ENCODE results near the gene MAMLD1.
"Not testable (repeated sequence)": the region's sequence is repeated elsewhere in the genome, so short reads cannot be mapped to it uniquely, and the experiment has no call there.

Gene MAMLD1, protein sequence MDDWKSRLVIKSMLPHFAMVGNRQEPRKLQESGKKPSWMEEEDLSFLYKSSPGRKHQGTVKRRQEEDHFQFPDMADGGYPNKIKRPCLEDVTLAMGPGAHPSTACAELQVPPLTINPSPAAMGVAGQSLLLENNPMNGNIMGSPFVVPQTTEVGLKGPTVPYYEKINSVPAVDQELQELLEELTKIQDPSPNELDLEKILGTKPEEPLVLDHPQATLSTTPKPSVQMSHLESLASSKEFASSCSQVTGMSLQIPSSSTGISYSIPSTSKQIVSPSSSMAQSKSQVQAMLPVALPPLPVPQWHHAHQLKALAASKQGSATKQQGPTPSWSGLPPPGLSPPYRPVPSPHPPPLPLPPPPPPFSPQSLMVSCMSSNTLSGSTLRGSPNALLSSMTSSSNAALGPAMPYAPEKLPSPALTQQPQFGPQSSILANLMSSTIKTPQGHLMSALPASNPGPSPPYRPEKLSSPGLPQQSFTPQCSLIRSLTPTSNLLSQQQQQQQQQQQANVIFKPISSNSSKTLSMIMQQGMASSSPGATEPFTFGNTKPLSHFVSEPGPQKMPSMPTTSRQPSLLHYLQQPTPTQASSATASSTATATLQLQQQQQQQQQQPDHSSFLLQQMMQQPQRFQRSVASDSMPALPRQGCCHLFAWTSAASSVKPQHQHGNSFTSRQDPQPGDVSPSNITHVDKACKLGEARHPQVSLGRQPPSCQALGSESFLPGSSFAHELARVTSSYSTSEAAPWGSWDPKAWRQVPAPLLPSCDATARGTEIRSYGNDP

DNA sequence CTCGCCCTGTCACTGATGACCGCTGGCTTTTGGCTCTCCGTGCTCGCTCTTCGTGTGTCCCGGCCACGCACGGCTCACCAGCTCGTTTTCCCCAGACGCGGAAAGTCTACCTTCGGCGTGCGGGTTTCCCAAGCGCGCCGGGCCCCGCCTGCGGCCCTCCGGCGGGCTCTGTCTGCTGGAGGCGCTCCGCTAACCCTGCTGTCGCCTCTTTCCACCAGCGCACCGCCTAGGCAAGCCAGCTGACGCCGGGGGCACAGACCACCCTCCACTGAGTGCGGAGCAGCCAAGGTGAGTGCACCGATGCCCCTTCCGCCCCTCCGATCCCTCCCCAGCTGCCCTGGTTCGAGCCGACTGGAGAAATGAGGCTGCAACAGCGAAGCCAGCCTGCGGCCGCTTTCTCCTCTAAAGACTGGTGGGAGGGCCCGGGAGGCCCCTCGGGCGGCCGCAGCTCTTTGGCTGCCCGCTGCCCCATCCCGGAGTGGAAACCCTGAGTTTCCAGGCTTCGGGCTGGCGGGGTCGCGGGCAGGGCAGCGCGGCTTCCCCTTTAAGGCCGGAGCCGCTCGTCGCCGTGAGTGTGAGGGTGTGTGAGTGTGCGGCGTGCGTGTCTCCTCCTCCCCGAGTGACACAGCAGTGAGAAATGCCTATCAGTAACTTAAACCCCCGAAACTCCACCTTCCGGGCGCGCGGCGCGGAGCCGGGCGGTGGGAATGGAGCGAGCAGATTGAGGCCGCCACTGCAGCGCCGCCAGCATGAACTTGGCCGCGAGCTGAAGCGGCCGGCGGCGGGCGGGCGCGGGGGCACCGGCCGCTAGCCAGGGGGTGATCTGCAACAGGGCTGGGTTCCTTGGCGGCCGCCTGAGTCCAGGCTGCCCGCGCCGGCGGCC is at the start of gene MAMLD1:
TSS of gene MAMLD1 (plus strand) at position 719 of the 883 bp plus-strand sequence. CDS start 82,200 bp downstream, outside the sequence.
- DNase-seq, result no peak

DNA sequence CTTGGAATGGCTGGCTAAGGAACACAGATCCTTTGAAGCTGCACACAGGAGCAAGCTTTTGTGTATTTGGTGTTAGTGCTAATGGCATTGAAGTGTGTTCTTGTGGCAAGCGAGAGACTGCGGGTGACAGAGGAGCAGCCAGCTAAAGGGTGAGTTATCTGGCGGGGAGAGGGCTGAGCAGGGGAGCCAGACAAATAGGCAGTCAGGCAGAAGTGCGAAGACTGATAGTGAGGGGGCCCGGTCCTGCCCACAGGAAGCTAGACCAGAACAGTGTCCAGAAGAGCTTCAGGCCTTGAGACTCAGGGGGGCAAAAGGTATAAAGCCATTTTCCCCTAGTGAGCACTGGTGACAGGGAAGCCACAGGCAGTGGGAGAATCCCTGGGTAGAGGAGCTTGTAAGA is 49.6 kb upstream of the MAMLD1 start:
- DNase-seq, result no peak

GRCh38 chrX:150314186-150314585 is 48.9 kb upstream of the MAMLD1 start:
- DNase-seq, result no peak

GRCh38 chrX:150316564-150316963 is 46.6 kb upstream of the MAMLD1 start:
- no peak for DNase-seq

DNA sequence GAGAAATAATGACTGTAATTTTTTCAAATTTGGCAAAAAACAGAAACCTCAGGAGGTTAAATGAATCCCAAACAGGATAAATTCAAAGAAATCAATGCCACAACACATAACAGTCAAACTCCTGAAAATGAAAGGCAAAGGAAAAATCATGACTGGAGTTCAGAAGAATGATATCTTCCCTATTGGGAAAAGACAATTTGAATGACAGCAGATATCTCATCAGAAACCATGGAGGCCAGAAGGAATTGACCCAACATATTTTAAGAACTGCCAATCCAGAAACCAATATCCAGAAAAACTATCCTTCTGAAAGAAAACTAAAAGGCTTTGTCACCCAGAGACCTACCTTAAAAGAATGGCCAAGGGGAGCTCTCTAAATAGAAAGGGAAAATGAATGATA is 40.1 kb upstream of the MAMLD1 start:
- no peak for DNase-seq

DNA sequence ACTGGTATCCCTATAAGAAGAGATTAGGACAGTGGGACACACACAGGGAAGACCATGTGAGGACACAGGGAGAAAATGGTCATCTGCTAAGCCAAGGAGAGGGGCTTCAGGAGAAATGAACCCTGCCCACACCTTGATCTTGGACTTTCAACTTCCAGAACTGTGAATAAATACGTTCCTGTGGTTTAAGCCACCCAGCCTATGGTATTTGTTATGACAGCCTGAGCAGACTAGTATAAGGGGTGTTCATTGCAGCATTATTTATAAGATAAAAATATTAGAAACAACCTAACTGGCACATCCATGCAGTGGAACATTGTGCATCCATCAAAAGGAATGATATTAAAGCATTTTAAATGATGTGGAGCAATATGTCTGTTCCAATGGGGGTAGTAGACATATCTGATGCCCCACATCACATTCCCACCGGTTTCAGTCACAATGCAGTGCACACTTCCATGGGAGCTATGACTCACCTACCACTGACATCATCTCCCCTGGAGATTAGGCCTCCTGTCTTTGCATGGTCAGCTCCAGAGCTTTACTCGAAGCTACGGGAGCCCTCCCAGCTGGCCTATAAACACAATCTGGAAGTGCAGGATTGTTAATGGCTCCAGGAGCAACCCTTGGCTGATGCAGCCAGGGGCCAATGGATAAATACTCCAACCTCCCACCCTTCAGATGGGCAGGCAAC is 38.9 kb upstream of the MAMLD1 start:
- no peak for DNase-seq

DNA sequence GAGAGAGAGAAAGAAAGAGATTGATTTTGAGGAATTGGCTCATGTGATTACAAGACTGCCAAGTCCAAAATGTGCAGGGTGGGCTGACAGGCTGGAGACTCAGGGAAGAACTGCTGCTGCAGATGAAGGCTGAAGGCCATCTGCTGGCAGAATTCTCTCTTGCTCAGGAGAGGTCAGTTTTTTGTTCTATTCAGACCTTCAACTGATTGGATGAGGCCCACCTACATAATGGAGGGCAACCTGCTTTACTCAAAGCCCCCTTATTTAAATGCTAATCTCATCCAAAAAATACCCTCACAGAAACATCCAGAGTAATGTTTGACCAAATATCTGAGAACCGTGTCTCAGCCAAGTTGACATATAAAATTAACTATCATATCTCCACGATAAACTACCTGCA is 38.2 kb upstream of the MAMLD1 start:
- DNase-seq, result no peak

- DNase-seq, result no peak
Measured at GRCh38 chrX:150326541-150327247, 36.4 kb upstream of the MAMLD1 start.

DNA sequence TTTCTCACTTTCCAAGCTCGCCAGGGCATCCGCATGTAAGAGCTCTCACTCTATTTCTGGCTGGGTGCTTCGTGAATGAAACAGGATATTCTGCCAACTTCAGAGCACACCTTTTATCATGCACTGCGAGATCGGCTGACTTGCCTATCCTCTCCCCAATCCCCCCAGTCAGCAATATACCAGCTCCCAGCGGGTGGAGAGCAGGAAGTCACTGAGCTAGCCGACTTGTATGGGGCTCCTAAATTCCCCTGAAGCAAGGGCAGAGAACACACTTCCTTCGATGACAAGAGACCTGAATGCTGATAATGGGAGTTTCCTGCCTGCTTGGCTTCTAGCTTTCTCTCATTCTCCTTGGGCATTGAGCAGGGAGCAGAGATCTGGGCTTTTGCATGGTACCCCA is 33.8 kb upstream of the MAMLD1 start:
- no peak for DNase-seq

DNA sequence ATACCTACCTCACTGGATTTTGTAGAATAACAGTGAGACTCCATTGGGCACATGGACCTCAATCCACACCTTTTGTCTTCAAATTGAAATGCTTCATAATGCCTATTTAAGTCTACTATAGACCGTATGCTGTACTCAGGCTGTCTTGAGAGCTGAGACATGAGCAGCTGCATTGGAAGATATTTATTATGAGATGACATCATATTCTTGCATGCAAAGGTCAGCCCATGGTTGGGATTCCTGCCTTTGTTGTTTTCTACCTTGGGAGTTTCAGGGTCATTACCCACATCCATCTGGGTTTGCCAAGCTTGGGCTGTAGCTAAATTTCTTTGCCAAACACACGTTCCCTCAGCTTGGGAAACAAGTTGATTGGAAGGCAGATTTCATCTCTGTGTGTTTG is 33.2 kb upstream of the MAMLD1 start:
- DNase-seq, result no peak

GRCh38 chrX:150332023-150332422 is 31.1 kb upstream of the MAMLD1 start:
- no peak for DNase-seq

- no peak for DNase-seq
Measured at GRCh38 chrX:150334100-150334499, 29.0 kb upstream of the MAMLD1 start.

GRCh38 chrX:150334981-150335380 is 28.1 kb upstream of the MAMLD1 start:
- DNase-seq, result no peak

DNA sequence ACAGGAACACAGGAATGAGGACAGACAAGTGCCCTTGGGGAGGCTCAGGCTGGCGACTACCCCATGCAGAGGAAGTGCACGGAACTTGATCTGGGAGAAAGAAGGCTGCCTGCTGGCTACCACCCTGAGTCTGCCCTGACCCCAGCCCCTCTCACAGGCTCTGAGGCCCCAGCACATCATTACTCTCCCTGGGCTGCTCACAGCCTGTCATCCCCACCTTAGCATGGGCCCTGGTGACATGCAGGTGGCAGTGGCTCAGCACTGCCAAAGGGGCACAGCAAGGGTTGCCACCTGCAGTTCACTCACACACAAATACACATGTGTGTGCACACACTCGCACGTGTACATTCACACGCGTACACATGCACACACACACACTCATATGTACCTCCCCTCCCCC is 26.1 kb upstream of the MAMLD1 start:
- no peak for DNase-seq

GRCh38 chrX:150337536-150337935 is 25.6 kb upstream of the MAMLD1 start:
- no peak for DNase-seq

DNA sequence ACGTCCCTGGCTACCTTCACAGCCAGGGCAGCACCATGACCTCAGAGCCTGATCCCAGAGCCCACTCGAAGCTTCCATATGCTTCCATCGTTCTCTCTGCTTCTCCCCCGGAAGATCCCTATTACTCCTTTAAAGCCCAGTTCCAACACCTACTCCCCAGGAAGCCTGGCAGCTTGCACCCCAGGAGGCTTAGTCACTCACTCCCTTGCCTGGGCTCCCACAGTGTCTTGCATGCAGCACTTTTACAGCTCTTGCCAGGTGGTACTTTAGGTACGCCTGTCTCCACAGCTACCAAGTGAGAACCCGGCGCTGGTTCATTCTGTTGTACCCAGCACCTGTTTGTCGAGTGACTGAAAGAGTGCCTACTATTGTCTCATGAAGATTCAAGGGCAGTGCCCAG is 24.5 kb upstream of the MAMLD1 start:
- no peak for DNase-seq

DNA sequence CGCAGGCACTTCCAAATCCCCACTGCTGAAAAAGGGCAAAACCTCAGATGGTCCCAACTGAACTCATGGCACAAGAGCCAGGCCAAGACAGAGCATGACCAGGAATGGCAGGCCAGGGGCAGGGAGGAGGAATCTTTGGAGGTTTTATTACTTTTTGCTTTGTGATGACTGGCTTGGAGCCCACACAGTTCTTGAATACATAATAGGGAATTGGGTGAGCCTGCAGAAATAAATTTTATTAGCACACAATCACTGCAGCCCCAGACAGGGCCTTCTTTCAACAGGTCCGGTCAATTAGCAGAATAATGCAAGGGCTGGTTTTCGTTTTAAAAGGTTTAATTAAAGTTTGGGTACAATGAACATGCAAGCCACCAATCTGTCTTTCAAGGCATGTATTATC is 23.4 kb upstream of the MAMLD1 start:
- DNase-seq, result no peak

DNA sequence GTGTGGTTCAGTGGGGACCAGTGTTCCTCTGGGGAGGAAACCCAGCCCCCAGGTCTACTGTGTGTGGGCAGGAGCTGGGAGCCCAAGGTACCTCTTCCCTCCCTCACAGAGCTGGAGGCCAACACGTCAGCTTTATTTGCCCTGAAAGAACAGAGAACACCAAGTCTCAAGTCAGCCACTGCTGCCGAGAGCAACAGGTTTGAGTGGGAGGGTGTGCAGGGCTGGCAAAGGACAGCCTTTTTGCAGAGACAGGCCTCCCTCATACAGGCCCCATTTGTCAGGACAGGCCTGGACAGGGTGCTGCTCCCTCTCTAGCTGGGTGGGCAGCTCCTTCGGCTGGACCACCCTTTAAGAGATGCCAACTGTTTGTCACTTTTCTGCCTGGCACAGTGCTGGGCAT is 22.8 kb upstream of the MAMLD1 start:
- DNase-seq, result not testable (repeated sequence)

DNA sequence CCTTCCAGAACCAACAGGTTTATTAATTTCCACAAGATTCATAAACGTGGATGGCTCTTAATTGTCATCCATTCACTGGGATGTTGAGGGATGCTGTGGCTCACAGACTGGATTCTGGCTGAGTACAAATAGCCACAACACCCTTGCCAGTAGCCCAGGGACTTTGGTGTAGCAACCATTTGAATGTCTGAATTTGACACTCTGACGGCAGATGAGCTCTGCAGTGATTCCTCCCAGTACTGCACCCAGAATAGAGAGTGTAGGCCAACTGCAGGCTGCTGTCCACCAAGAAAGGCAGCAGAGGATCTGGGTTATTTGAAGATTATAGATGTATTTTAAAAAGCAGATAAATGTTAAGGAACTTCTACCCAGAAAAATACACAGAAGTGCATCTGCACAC is 15.6 kb upstream of the MAMLD1 start:
- DNase-seq, result no peak

DNA sequence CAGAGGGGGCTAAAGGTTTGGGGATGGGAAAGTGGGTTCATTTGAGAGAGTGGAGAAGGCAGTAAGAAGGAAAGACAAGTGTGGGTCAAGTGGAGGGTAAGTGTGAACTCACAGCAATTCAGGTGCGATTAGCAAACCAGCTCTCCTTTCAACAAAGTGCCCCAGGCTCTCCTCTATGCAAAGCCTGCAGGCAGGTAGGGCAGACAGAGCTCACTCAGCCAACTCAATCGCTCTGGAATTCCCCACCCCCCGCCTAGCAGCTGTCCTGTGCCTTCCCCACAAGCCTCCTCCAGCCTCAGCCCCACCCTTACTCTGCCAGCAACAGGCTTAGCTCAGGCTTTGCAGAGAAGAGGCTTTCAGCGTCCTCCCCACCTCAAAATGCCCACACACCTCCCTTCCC is 14.8 kb upstream of the MAMLD1 start:
- no peak for DNase-seq

GRCh38 chrX:150352114-150352513 is 11.0 kb upstream of the MAMLD1 start:
- DNase-seq, result no peak

DNA sequence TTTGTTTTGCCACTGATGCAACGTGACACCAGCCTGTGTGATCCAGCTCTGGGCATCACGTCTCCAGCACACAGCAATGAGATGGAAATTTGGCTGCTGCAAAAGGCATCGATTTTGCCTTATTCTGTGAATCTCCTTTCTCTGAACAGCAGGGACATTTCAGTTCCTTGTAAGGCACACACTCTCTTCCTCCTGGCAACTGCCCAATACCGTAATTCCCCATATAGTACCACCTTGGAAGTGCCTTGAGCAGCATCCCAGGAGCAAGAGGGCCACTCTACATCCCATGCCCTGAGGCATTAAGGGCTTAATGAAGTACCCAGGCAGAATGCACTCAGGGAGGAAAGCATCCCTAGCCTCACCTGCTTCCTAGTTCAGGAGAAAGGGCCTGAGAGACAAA is 10.5 kb upstream of the MAMLD1 start:
- no peak for DNase-seq
